Measurements from ENCODE around the gene GPR34.
"Not testable (repeated sequence)": the region's sequence is repeated elsewhere in the genome, so short reads cannot be mapped to it uniquely, and the experiment has no call there.

The GPR34 gene

GRCh38 chrX:41688835-41689234 is at the start of gene GPR34:
Gene GPR34 (plus strand): TSS chrX:41688973. CDS start chrX:41695634, 6,661 bp downstream.
- DNase-seq (ENCODE audit: low read depth): no peak
- TF ChIP-seq CTCF (conservative IDR thresholded peaks at IDR 0.05; ENCODE audit: low read depth, low read length): no peak

DNA sequence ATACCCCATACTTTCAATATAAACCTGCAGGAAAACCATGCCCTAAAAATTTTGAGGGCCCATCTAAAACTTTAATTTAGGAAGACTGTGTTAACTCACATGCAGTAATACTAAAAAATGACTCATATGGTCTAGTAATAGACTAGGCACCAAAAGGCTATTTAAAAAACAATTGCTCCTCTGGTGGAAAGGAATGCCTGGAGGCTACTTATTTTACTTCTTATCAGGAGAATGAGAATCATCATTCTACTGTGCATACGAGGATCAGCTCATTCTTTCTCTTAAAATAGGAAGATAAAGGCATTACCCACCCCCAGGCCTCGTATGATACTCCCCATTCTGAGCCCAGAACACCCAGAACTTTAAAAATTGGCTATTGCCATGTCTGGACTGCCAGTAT is 42.6 kb upstream of the GPR34 start:
- H3K4me3 ChIP-seq (ENCODE audit: low read length); DNase-seq (ENCODE audit: low read depth): not testable (repeated sequence)

More at GRCh38 chrX:41688835-41689234, at the start of gene GPR34:
- H3K4me3 ChIP-seq (ENCODE audit: low read length): no peak within 1 kb of the TSS

- no peak for TF ChIP-seq CTCF (conservative IDR thresholded peaks at IDR 0.05; ENCODE audit: low read depth, low read length)
- no peak for DNase-seq (ENCODE audit: low read depth)
These were observed 35.6 kb upstream of the GPR34 start for GRCh38 chrX:41653125-41653524.

GRCh38 chrX:41655101-41655500 is 33.7 kb upstream of the GPR34 start:
- no peak for TF ChIP-seq CTCF (conservative IDR thresholded peaks at IDR 0.05; ENCODE audit: low read depth, low read length)
- no peak for DNase-seq (ENCODE audit: low read depth)
- no peak overlapping the region for H3K4me3 ChIP-seq (ENCODE audit: low read length)

More at GRCh38 chrX:41653125-41653524, 35.6 kb upstream of the GPR34 start:
- H3K4me3 ChIP-seq (ENCODE audit: low read length): no peak overlapping the region

DNA sequence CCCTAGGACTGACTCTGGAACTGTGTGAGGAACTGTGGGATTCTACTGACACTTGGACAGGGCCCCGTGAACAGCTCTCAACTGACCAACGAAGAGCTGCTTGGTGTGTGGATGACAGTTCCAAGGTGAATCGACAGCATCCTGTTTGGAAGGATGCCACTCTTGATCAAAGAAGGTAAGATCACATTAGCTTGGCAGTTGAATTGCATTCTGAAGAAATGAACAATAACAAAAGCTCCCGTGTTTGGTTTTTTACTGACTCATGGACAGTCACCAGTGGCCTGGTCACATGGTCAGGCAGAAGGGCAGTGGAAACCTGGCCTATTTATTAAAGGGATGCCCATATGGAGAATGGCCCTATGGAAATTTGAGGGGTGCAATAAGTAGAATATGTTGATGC is 33.1 kb upstream of the GPR34 start:
- no peak for DNase-seq (ENCODE audit: low read depth)
- H3K4me3 ChIP-seq (ENCODE audit: low read length): no peak overlapping the region
- no peak for TF ChIP-seq CTCF (conservative IDR thresholded peaks at IDR 0.05; ENCODE audit: low read depth, low read length)

DNA sequence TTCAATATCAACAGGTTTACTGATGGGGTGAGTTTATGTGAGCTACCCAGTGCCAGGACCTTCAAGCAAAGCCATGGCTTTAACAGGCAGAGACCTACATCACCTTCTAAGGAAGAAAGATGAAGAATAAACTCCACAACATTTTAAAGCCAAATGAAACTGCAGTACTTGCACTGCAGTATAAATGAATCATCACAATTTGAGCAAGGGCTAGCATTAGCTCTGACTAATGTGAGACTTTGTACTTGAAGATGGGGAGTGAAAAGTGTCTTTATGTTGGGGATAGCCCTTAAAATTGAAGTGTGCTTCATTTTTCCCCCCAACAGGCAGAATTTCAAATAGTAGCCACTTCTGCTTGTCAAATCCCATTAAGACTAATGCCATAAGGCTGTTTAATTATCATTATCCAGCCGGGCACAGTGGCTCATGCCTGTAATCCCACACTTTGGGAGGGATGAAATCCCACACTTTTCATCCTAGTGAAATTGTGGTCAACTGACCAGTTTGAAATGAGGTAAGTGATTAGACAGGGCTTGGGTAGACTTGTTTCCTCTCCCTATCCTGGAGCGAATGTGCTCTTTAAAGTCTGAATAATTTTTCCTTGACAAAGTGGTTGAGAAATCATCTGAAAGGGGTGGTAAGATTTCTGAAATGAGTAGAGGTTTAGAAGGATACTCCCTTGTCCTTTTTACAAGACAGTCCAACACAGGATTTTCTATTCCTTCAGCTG is 27.2 kb upstream of the GPR34 start:
- no peak for TF ChIP-seq CTCF (conservative IDR thresholded peaks at IDR 0.05; ENCODE audit: low read depth, low read length)
- no peak for DNase-seq (ENCODE audit: low read depth)
- no peak overlapping the region for H3K4me3 ChIP-seq (ENCODE audit: low read length)

DNA sequence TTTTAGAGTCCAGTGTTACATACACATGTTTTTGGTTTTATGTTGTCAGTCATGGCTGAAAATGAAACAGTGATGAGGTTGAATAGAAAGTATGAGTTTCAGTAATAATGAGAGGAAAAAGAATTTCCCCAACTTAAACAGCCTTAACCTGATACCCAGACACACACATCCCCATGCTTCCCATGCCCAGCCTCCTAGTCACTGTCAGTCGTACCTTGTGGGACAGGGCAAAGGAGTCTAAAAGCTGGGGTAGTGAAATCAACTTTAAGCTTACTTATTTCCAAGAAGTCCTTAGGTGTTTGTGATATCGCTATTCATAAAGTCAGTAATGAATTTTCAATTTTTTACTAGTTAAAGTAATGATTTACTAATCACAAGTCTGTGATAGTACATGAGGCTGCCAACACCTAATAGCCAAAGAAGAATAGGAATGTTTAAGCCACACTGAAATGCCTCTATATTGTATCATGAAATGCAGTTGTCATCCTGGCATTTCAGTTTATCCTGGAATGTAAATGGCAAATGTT is 24.3 kb upstream of the GPR34 start:
- no peak for DNase-seq (ENCODE audit: low read depth)
- no peak overlapping the region for H3K4me3 ChIP-seq (ENCODE audit: low read length)
- no peak for TF ChIP-seq CTCF (conservative IDR thresholded peaks at IDR 0.05; ENCODE audit: low read depth, low read length)

Data from retinal pigment epithelial cell (primary cell).